Measurements from ENCODE around the gene PRPF40B. TPM values are rescaled to one million over a fixed set of nuclear protein-coding genes. Genes with fewer than 3 reads are reported as not detected.

The PRPF40B gene
- total RNA-seq, 4 donors from 2014 or later: 3.4 to 10.1 (median 6.7) TPM

- no peak for TF ChIP-seq CTCF (IDR thresholded peaks at IDR 0.05; ENCODE audit: low read depth)
Observed at GRCh38 chr12:49672301-49673217, 49.2 kb downstream of the PRPF40B start.

GRCh38 chr12:49673446-49674317, 50.3 kb downstream of the PRPF40B start:
- no peak for TF ChIP-seq CTCF (IDR thresholded peaks at IDR 0.05; ENCODE audit: low read depth)

GRCh38 chr12:49674318-49674981, 51.1 kb downstream of the PRPF40B start:
- TF ChIP-seq CTCF (IDR thresholded peaks at IDR 0.05; ENCODE audit: low read depth): no peak

GRCh38 chr12:49675137-49675536, 51.8 kb downstream of the PRPF40B start:
- TF ChIP-seq CTCF (IDR thresholded peaks at IDR 0.05; ENCODE audit: low read depth): no peak

- TF ChIP-seq CTCF (IDR thresholded peaks at IDR 0.05; ENCODE audit: low read depth): no peak
Observed at GRCh38 chr12:49678711-49679110, 55.4 kb downstream of the PRPF40B start.

GRCh38 chr12:49680075-49680474, 56.7 kb downstream of the PRPF40B start:
- TF ChIP-seq CTCF (IDR thresholded peaks at IDR 0.05; ENCODE audit: low read depth): no peak
